K562 (cell line): ENCODE data around the gene LGR6. TPM values are rescaled to one million over a fixed set of nuclear protein-coding genes. Genes with fewer than 3 reads are reported as not detected.

Source experiments
- ATAC-seq: fragments of 200-7000 bp; cut with Tn5 transposase; 3 replicates; pipeline ENCODE4 v1.9.1; 2020; ENCODE audit warnings: moderate library complexity
- BruUV-seq: library from RNA; stranded (reverse); fragments of 400-500 nt; replicated peaks from 2 replicates; lab custom pipeline; 2021; lab: Mats Ljungman, UMichigan
- CTCF ChIA-PET: fragments of 300-600 bp; formaldehyde crosslinking; extraction: SDS; loops from one replicate; lab custom pipeline; 2021; ENCODE audit warnings: low intra/inter-chr PET ratio; lab: Yijun Ruan, JAX
- POLR2A ChIA-PET: fragments of 300-600, 350-650 bp; sonication (Branson Sonifier 250); formaldehyde crosslinking; extraction: SDS; loops from one replicate; lab custom pipeline; 2021; ENCODE audit warnings: antibody characterized with exemption, inconsistent platforms; lab: Yijun Ruan, JAX
- DNase-seq, 4 experiments: peaks; one replicate each; pipeline versions ENCODE4 v3.0.0 to v3.0.0-alpha.2; 2011 to 2018; ENCODE audit warnings: low spot score in 3 of 4, mixed read lengths in 3 of 4; ENCODE audit errors: extremely low read depth in 1 of 4
- FAIRE-seq: peaks from 2 replicates; lab custom pipeline; 2011; peaks lifted over from hg19 to GRCh38; lab: Jason Lieb, UNC
- H2AFZ ChIP-seq: 2 replicates; pipeline ENCODE4 v1.6.0; 2011; ENCODE audit warnings: low read depth, low read length, control low read depth, inconsistent platforms
- H3K27ac ChIP-seq: fragments of 200-600 bp; 3 replicates; pipeline ENCODE4 v1.8.0; 2011; ENCODE audit warnings: low read depth, mild to moderate bottlenecking, control low read depth, inconsistent platforms, low read length, moderate library complexity, mixed read lengths; ENCODE audit errors: extremely low read depth
- H3K27me3 ChIP-seq, 2 experiments: fragments of 300-600 bp in 1 of 2; 2 replicates in 1 of 2; 3 replicates in 1 of 2; pipeline versions ENCODE4 v1.6.0 to v1.8.0; 2011; ENCODE audit warnings: inconsistent platforms in 2 of 2, low read length in 2 of 2, mild to moderate bottlenecking in 1 of 2, mixed read lengths in 1 of 2, moderate library complexity in 1 of 2; ENCODE audit not compliant: control insufficient read depth in 2 of 2, insufficient read depth in 2 of 2
- H3K36me3 ChIP-seq: fragments of 300-600 bp; 3 replicates; pipeline ENCODE4 v1.8.0; 2011; ENCODE audit warnings: mild to moderate bottlenecking, low read length, inconsistent platforms; ENCODE audit not compliant: control insufficient read depth, insufficient read depth
- H3K4me1 ChIP-seq, 2 experiments: fragments of 200-600 bp in 1 of 2; replicated peaks in 1 of 2; 2 replicates in 1 of 2; 3 replicates in 1 of 2; pipeline versions ENCODE4 v1.5.1 to v1.8.0; 2011; ENCODE audit warnings: inconsistent platforms in 2 of 2, low read length in 2 of 2, mild to moderate bottlenecking in 1 of 2, mixed read lengths in 1 of 2, moderate library complexity in 1 of 2; ENCODE audit not compliant: control insufficient read depth in 2 of 2, insufficient read depth in 2 of 2
- H3K4me2 ChIP-seq: 2 replicates; pipeline ENCODE4 v1.6.1; 2011; ENCODE audit warnings: low read length, control low read depth, inconsistent platforms, mixed read lengths; ENCODE audit not compliant: insufficient read depth
- H3K4me3 ChIP-seq: fragments of 200-600 bp; sonication (generic), shearing (Covaris generic); 2 replicates; pipeline ENCODE4 v1.5.1; 2016; ENCODE audit warnings: control low read depth, inconsistent platforms
- H3K79me2 ChIP-seq: fragments of 200-600 bp; 3 replicates; pipeline ENCODE4 v1.8.0; 2011; ENCODE audit warnings: low read length, inconsistent platforms; ENCODE audit not compliant: control insufficient read depth, insufficient read depth
- H3K9ac ChIP-seq, 2 experiments: 2 replicates each; pipeline versions ENCODE4 v1.6.0 to v1.6.1; 2011; ENCODE audit warnings: low read depth in 2 of 2, low read length in 2 of 2, control low read depth in 1 of 2, inconsistent platforms in 1 of 2, mild to moderate bottlenecking in 1 of 2, mixed read lengths in 1 of 2; ENCODE audit not compliant: insufficient read depth in 1 of 2
- H3K9me1 ChIP-seq: one replicate; pipeline ENCODE4 v1.6.0; 2011; ENCODE audit warnings: inconsistent platforms, mild to moderate bottlenecking, low read length, moderate library complexity; ENCODE audit not compliant: control insufficient read depth, insufficient read depth
- H3K9me3 ChIP-seq: replicated peaks from 2 replicates; pipeline ENCODE4 v1.5.1; 2011; ENCODE audit warnings: low read depth, low read length, inconsistent platforms; ENCODE audit not compliant: control insufficient read depth, insufficient read depth
- H4K20me1 ChIP-seq: replicated peaks from 2 replicates; pipeline ENCODE4 v1.6.1; 2011; ENCODE audit warnings: low read length, inconsistent platforms, mixed read lengths; ENCODE audit not compliant: control insufficient read depth, insufficient read depth
- DEAF1 ChIP-seq: fragments of 450-650 bp; formaldehyde crosslinking; IDR thresholded peaks from 2 replicates; pipeline ENCODE4 v1.4.0; 2020; ENCODE audit warnings: mild to moderate bottlenecking, moderate library complexity
- NR1H2 ChIP-seq: sonication (generic); formaldehyde crosslinking; IDR thresholded peaks from 2 replicates; pipeline ENCODE4 v1.4.0; 2020; ENCODE audit warnings: mild to moderate bottlenecking, missing genetic modification reagents
- THAP12 ChIP-seq: fragments of 250-450 bp; sonication (Bioruptor Pico); IDR thresholded peaks from 2 replicates; pipeline ENCODE4 v1.9.0; 2021; ENCODE audit warnings: mild to moderate bottlenecking, inconsistent platforms
- ZFX ChIP-seq: sonication (generic); formaldehyde crosslinking; IDR thresholded peaks from 2 replicates; pipeline ENCODE4 v1.8.0; 2022; ENCODE audit warnings: mild to moderate bottlenecking, missing genetic modification reagents, moderate library complexity
- WGBS: fragments of 100-300 bp; shearing (Covaris generic); methylation state at CpG from one replicate; pipeline ENCODE4 v1.1.6; 2016; ENCODE audit warnings: low coverage, mixed read lengths; ENCODE audit not compliant: insufficient coverage; ENCODE audit errors: missing lambda C conversion rate; 5-methylcytosine and 5-hydroxymethylcytosine counted together
- in situ Hi-C: fragments of 300-500 bp; cut with MboI; formaldehyde crosslinking; loops from 4 replicates; pipeline ENCODE4 v1.15.0; 2018; ENCODE audit warnings: inconsistent platforms, mixed read lengths
- intact Hi-C: fragments of 100-400 bp; cut with micrococcal nuclease; formaldehyde crosslinking; loops from 2 replicates; pipeline ENCODE4 v1.14.2; 2022
- polyA plus RNA-seq, 8 experiments: library from polyadenylated mRNA; depleted of rRNA in 4 of 8; stranded (reverse) in 5 of 8; unstranded in 3 of 8; fragments of >200 nt; fragmentation: Nextera tagmentation in 2 of 8; fragmentation: Illumina TruSeq in 1 of 8; extraction: Ambion mirVana in 2 of 8; extraction: Trizol in 1 of 8; gene quantifications; 2 replicates each; pipeline versions ENCODE4 v1.2.1 to v1.2.3, GENCODE V29; 2011 to 2014; ENCODE audit warnings: inconsistent platforms in 1 of 8, missing spikeins in 1 of 8
- total RNA-seq, 7 experiments: library from RNA; depleted of rRNA in 6 of 7; stranded (reverse); fragments of >200 nt in 6 of 7; fragmentation: Illumina TruSeq in 2 of 7; extraction: Trizol in 2 of 7; gene quantifications; 2 replicates each; pipeline versions ENCODE4 v1.2.1 to v1.2.3, GENCODE V29; 2011 to 2021; ENCODE audit warnings: low replicate concordance in 1 of 7
- TF ChIP-seq, protein P1 (sequence below): sonication (generic); formaldehyde crosslinking; IDR thresholded peaks from 2 replicates; pipeline ENCODE4 v1.8.1; 2022; ENCODE audit warnings: missing genetic modification reagents

The LGR6 gene
- total and polyA plus RNA-seq, 9 of the 15 experiments (the other 6 are each of a cell fraction or from before 2014, with no cell fraction given), result 0.01 to 0.54 (median 0.17) TPM; not detected in 1

GRCh38 chr1:202304375-202304774 lies 110.8 kb downstream of the LGR6 start:
- ChIA-PET POLR2A (interaction anchor here (0.5 to 1.4 kb wide), 3 partner anchors 21 to 266 kb away, joined by 3 read pairs; no protein-coding TSS in a partner anchor), CTCF (no interaction called here)
- Histone ChIP-seq H3K79me2 (no peaks in the 10 kb centered on the region), H4K20me1 (peaks cover 8% of the 10 kb centered on the region), H3K36me3 (no peaks in the 10 kb centered on the region), H3K9ac (no peak overlapping the region), H3K9me3 (no peaks in the 10 kb centered on the region), H3K27me3 (peaks cover 41 to 91% of the 10 kb centered on the region in 2 experiments), H3K4me2 (no peak overlapping the region), H3K9me1 (peaks cover 5% of the 10 kb centered on the region), H3K4me1 (no peaks in the 10 kb centered on the region), H2AFZ (no peak overlapping the region), H3K4me3 (no peak overlapping the region), H3K27ac (no peak overlapping the region)
- no peak for ATAC-seq
- no TSS peak for BruUV-seq
- no peak for TF ChIP-seq ZFX (CRISPR knock-in tag)
- TF ChIP-seq NR1H2 (CRISPR knock-in tag), result no peak
- TF ChIP-seq, protein P1, sequence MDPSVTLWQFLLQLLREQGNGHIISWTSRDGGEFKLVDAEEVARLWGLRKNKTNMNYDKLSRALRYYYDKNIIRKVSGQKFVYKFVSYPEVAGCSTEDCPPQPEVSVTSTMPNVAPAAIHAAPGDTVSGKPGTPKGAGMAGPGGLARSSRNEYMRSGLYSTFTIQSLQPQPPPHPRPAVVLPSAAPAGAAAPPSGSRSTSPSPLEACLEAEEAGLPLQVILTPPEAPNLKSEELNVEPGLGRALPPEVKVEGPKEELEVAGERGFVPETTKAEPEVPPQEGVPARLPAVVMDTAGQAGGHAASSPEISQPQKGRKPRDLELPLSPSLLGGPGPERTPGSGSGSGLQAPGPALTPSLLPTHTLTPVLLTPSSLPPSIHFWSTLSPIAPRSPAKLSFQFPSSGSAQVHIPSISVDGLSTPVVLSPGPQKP, result no peak
- TF ChIP-seq THAP12, result no peak
- TF ChIP-seq DEAF1 (CRISPR knock-in tag), result no peak
- FAIRE-seq, result no peak
- DNase-seq, result no peak
- 0% methylated on average over 9 of the region's 9 CpGs for WGBS
- intact Hi-C loops, result no loop called here
- in situ Hi-C loops, result loop anchor here (25.0 kb wide), 1 partner anchor 92 kb away; no protein-coding TSS in a partner anchor
